Camera-type eye (tissue), 1 donor: ENCODE results near the gene PCYT1B. TPM values are rescaled to one million over a fixed set of nuclear protein-coding genes. Genes with fewer than 3 reads are reported as not detected.

Experiments
- total RNA-seq: library from RNA; depleted of rRNA; stranded (reverse); fragments of >200 nt; gene quantifications from one replicate; pipeline ENCODE4 v1.2.3, GENCODE V29; 2014

Gene PCYT1B
- 30.8 TPM for total RNA-seq

GRCh38 chrX:24647257-24648058 is at the start of gene PCYT1B:
PCYT1B (minus strand) TSS chrX:24647347; CDS start chrX:24647105, 242 bp downstream.

GRCh38 chrX:24693453-24694202 is 46.5 kb upstream of the PCYT1B start, which contains the start of gene POLA1:
POLA1 (plus strand) TSS chrX:24693918; CDS start chrX:24693962, 44 bp downstream.

Other genes with a start within 250 kb of the PCYT1B start
- gene PDK3, start 182.1 kb downstream of the PCYT1B start, total RNA-seq = 26.1 TPM
- 30.6 TPM for gene POLA1, start 46.6 kb upstream of the PCYT1B start, total RNA-seq